Body of pancreas (tissue), 4 donors: Measurements from ENCODE around the gene PRDM16.

Source experiments
- CTCF ChIP-seq, 7 experiments: fragments of 450-650 bp in 4 of 7; fragments of 200-600 bp in 3 of 7; sonication (generic) in 3 of 7; IDR thresholded peaks; one replicate each; pipeline ENCODE4 v1.5.1; 2016 to 2019; ENCODE audit warnings: antibody characterized with exemption in 7 of 7
- POLR2A ChIP-seq, 3 donors: fragments of 450-650 bp; IDR thresholded peaks; one replicate each; pipeline ENCODE4 v1.6.1; 2016; ENCODE audit warnings: antibody characterized with exemption in 3 of 3, mild to moderate bottlenecking in 2 of 3

GRCh38 chr1:3195480-3195815, 126.4 kb downstream of the PRDM16 start:
- no peak for TF ChIP-seq CTCF (IDR thresholded peaks at IDR 0.05)
- TF ChIP-seq POLR2A (IDR thresholded peaks at IDR 0.05), result no peak
